Adipocyte (in vitro differentiated cells): ENCODE results near the gene TMEM138.

Experiments
- DNase-seq: peaks from one replicate; pipeline ENCODE4 v3.0.0-alpha.2; 2015; ENCODE audit warnings: low read depth
- H3K27me3 ChIP-seq: replicated peaks from 2 replicates; pipeline ENCODE4 v1.7.0; 2013; ENCODE audit warnings: mild to moderate bottlenecking, low read length, moderate library complexity; ENCODE audit not compliant: control insufficient read depth, insufficient read depth
- H3K36me3 ChIP-seq: 2 replicates; pipeline ENCODE4 v1.7.0; 2013; ENCODE audit warnings: low read length, mild to moderate bottlenecking, moderate library complexity; ENCODE audit not compliant: control insufficient read depth, insufficient read depth, severe bottlenecking
- H3K4me1 ChIP-seq: 2 replicates; pipeline ENCODE4 v1.7.0; 2013; ENCODE audit warnings: mild to moderate bottlenecking, low read length, moderate library complexity; ENCODE audit not compliant: control insufficient read depth, insufficient read depth
- H3K4me3 ChIP-seq: 2 replicates; pipeline ENCODE4 v1.7.0; 2013; ENCODE audit warnings: mild to moderate bottlenecking, low read length, moderate library complexity
- H3K9ac ChIP-seq: 2 replicates; pipeline ENCODE4 v1.7.0; 2013; ENCODE audit warnings: mild to moderate bottlenecking, low read length, moderate library complexity
- H3K9me3 ChIP-seq: 2 replicates; pipeline ENCODE4 v1.7.0; 2013; ENCODE audit warnings: mild to moderate bottlenecking, low read length, moderate library complexity; ENCODE audit not compliant: control insufficient read depth

Gene TMEM138

DNA sequence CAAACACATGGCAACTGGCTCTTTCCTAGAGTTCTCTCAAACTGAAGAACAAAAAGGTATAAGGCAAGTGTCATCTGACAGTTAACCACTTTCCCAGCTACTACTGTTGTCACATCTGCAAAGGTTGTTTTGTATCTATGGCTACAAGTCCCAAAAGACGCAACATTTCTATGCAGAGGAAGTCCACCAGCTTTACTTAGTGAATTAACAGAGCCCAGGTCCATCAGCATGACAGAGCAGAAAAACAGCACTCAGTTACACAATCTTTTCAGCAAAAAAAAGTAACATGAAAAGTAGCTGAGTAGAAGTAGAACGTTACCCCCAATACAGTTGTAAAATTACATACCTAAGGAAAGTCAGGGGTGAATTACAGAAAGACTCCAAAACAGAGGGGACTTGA, 55.5 kb downstream of the TMEM138 start:
- Histone ChIP-seq H3K27me3 (no peaks in the 10 kb centered on the region), H3K36me3 (peaks cover 91% of the 10 kb centered on the region), H3K9me3 (no peaks in the 10 kb centered on the region), H3K4me3 (no peak overlapping the region), H3K9ac (peak overlapping the region; percentile 59), H3K4me1 (peaks cover 38% of the 10 kb centered on the region)
- DNase-seq = peak; percentile 43

DNA sequence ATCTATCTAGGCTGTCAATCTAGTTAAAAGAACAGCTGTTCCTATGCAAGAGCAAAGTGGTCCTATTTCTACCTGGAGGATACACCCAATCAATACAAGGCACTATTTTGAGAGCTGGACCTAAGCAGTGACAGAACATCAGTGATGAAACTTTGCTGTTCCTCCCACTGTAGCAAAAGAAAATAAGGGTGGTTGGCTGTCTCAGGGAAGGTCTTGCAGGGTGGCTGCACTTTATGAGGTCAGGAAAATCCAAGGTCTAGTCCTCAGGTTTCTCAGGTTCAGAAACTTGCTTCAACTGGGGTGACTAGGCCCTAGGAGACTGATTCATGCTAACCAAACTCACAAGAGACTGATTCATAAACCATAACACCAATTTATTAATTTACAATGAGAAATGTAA, 56.0 kb downstream of the TMEM138 start:
- H3K27me3 ChIP-seq = no peaks in the 10 kb centered on the region

More for the DNA sequence above, 56.0 kb downstream of the TMEM138 start:
- no peaks in the 10 kb centered on the region for H3K9me3 ChIP-seq
- no peak overlapping the region for H3K4me3 ChIP-seq
- peaks cover 36% of the 10 kb centered on the region for H3K4me1 ChIP-seq
- H3K9ac ChIP-seq = peak overlapping the region; percentile 59
- DNase-seq = no peak
- peaks cover 87% of the 10 kb centered on the region for H3K36me3 ChIP-seq
